HepG2 (cell line): ENCODE measurements around the gene LYPD6B. TPM values are rescaled to one million over a fixed set of nuclear protein-coding genes. Genes with fewer than 3 reads are reported as not detected.

ENCODE experiments used
- ATAC-seq: fragments of 200-7000 bp; cut with Tn5 transposase; 3 replicates; pipeline ENCODE4 v1.9.1; 2020; ENCODE audit warnings: mild to moderate bottlenecking, moderate library complexity
- BruUV-seq: library from RNA; stranded (reverse); fragments of 400-500 nt; replicated peaks from 2 replicates; lab custom pipeline; 2021; lab: Mats Ljungman, UMichigan
- CTCF ChIA-PET: fragments of 300-600 bp; formaldehyde crosslinking; extraction: SDS; loops from one replicate; lab custom pipeline; 2021; ENCODE audit warnings: low total read pairs, inconsistent platforms, low intra/inter-chr PET ratio; lab: Yijun Ruan, JAX
- POLR2A ChIA-PET: fragments of 350-600 bp; sonication (Branson Sonifier 250); formaldehyde crosslinking; loops from one replicate; lab custom pipeline; 2020; ENCODE audit warnings: antibody characterized with exemption, inconsistent platforms; lab: Yijun Ruan, JAX
- DNase-seq: peaks from one replicate; pipeline ENCODE4 v3.0.0-alpha.2; 2015; ENCODE audit warnings: low spot score
- FAIRE-seq: peaks from 3 replicates; lab custom pipeline; 2011; peaks lifted over from hg19 to GRCh38; lab: Jason Lieb, UNC
- H2AFZ ChIP-seq: one replicate; pipeline ENCODE4 v1.6.1; 2011; ENCODE audit warnings: low read length, inconsistent platforms
- H3K27ac ChIP-seq: fragments of 300-600 bp; 3 replicates; pipeline ENCODE4 v1.8.0; 2011; ENCODE audit warnings: mixed run types, mild to moderate bottlenecking, mixed read lengths, low read length, inconsistent platforms; ENCODE audit not compliant: insufficient read depth; ENCODE audit errors: extremely low read length
- H3K27me3 ChIP-seq, 2 experiments: fragments of 200-600 bp in 1 of 2; 2 replicates in 1 of 2; 3 replicates in 1 of 2; pipeline versions ENCODE4 v1.6.0 to v1.8.0; 2011; ENCODE audit warnings: low read length in 2 of 2, mild to moderate bottlenecking in 2 of 2, moderate library complexity in 2 of 2, inconsistent platforms in 1 of 2; ENCODE audit not compliant: insufficient read depth in 2 of 2, control insufficient read depth in 1 of 2
- H3K36me3 ChIP-seq, 2 experiments: fragments of 200-600 bp in 1 of 2; replicated peaks in 1 of 2; 2 replicates in 1 of 2; 3 replicates in 1 of 2; pipeline versions ENCODE4 v1.5.1 to v1.8.0; 2011; ENCODE audit warnings: low read length in 2 of 2, inconsistent platforms in 1 of 2; ENCODE audit not compliant: insufficient read depth in 2 of 2, control insufficient read depth in 1 of 2
- H3K4me1 ChIP-seq: 2 replicates; pipeline ENCODE4 v1.5.1; 2012; ENCODE audit warnings: low read length, inconsistent platforms; ENCODE audit not compliant: insufficient read depth
- H3K4me2 ChIP-seq: 2 replicates; pipeline ENCODE4 v1.6.0; 2011; ENCODE audit warnings: low read depth, low read length, inconsistent platforms
- H3K4me3 ChIP-seq, 3 experiments: fragments of 200-600 bp in 1 of 3; sonication (generic), shearing (Covaris generic) in 1 of 3; replicated peaks in 1 of 3; 2 replicates each; pipeline ENCODE4 v1.5.1; 2011 to 2016; ENCODE audit warnings: low read length in 3 of 3, inconsistent platforms in 2 of 3, low read depth in 2 of 3, mild to moderate bottlenecking in 2 of 3, control low read depth in 1 of 3, mixed read lengths in 1 of 3; ENCODE audit not compliant: insufficient read depth in 1 of 3
- H3K79me2 ChIP-seq: one replicate; pipeline ENCODE4 v1.6.1; 2011; ENCODE audit warnings: low read length, inconsistent platforms; ENCODE audit not compliant: insufficient read depth
- H3K9ac ChIP-seq: 2 replicates; pipeline ENCODE4 v1.6.0; 2011; ENCODE audit warnings: mild to moderate bottlenecking, low read depth, low read length, inconsistent platforms; ENCODE audit not compliant: insufficient read depth
- H3K9me3 ChIP-seq: 2 replicates; pipeline ENCODE4 v1.5.1; 2012; ENCODE audit warnings: mild to moderate bottlenecking, low read length
- H4K20me1 ChIP-seq: 2 replicates; pipeline ENCODE4 v1.6.0; 2011; ENCODE audit warnings: inconsistent platforms, mild to moderate bottlenecking, low read length, moderate library complexity; ENCODE audit not compliant: insufficient read depth
- BRD4 ChIP-seq: sonication (generic); formaldehyde crosslinking; IDR thresholded peaks from 2 replicates; pipeline ENCODE4 v1.4.0; 2020; ENCODE audit warnings: missing genetic modification reagents
- CREB1 ChIP-seq, 2 experiments: fragments of 450-650 bp in 1 of 2; IDR thresholded peaks; 2 replicates each; pipeline ENCODE4 v1.6.1; 2016 to 2017; ENCODE audit warnings: control low read depth in 1 of 2, mild to moderate bottlenecking in 1 of 2, missing compliant biosample characterization in 1 of 2, missing genetic modification characterization in 1 of 2
- HMGA1 ChIP-seq: sonication (generic); formaldehyde crosslinking; conservative IDR thresholded peaks from 2 replicates; pipeline ENCODE4 v1.4.0; 2020; ENCODE audit warnings: missing genetic modification reagents
- JUND ChIP-seq: sonication (generic); formaldehyde crosslinking; IDR thresholded peaks from 2 replicates; pipeline ENCODE4 v1.8.0; 2022; ENCODE audit warnings: mild to moderate bottlenecking, missing genetic modification reagents
- PCBP2 ChIP-seq: fragments of 200-400 bp; formaldehyde crosslinking; optimal IDR thresholded peaks from 2 replicates; pipeline ENCODE3; 2018; ENCODE audit warnings: low read length, low read depth; ENCODE audit not compliant: poor library complexity, severe bottlenecking
- RARA ChIP-seq: IDR thresholded peaks from 2 replicates; pipeline ENCODE4 v1.6.1; 2016; ENCODE audit warnings: missing genetic modification reagents, missing compliant biosample characterization
- TBX3 ChIP-seq: fragments of 450-650 bp; IDR thresholded peaks from 2 replicates; pipeline ENCODE4 v1.6.1; 2017; ENCODE audit warnings: antibody characterized with exemption, mild to moderate bottlenecking, inconsistent platforms, borderline replicate concordance
- ZIK1 ChIP-seq: sonication (generic); formaldehyde crosslinking; IDR thresholded peaks from 2 replicates; pipeline ENCODE4 v1.5.0; 2020; ENCODE audit warnings: mild to moderate bottlenecking, low read depth, missing genetic modification reagents, borderline replicate concordance
- WGBS: methylation state at CpG from one replicate; pipeline ENCODE4 v1.1.6; 2017; ENCODE audit warnings: low lambda C conversion rate; 5-methylcytosine and 5-hydroxymethylcytosine counted together
- in situ Hi-C: cut with HindIII; loops from 2 replicates; pipeline ENCODE4 v1.10.0; 2017; ENCODE audit warnings: low pct_unique_long_range_greater_than_20kb; ENCODE audit not compliant: extremely low pct_ligation_motif_present
- intact Hi-C: fragments of 100-400 bp; cut with micrococcal nuclease; formaldehyde crosslinking; loops from one replicate; pipeline ENCODE4 v1.10.0; 2022; ENCODE audit not compliant: unreplicated experiment
- polyA plus RNA-seq, 8 experiments: library from polyadenylated mRNA; depleted of rRNA in 3 of 8; stranded (reverse) in 7 of 8; unstranded in 1 of 8; fragments of >200 nt; fragmentation: Illumina TruSeq in 4 of 8; extraction: Trizol in 4 of 8; gene quantifications; 2 replicates each; pipeline versions ENCODE4 v1.2.1 to v1.2.3, GENCODE V29; 2011 to 2016; ENCODE audit warnings: low read depth in 4 of 8, missing spikeins in 1 of 8, mixed read lengths in 1 of 8; ENCODE audit not compliant: insufficient read depth in 1 of 8
- total RNA-seq, 5 experiments: library from RNA; depleted of rRNA; stranded (reverse); fragments of >200 nt; fragmentation: Illumina TruSeq; extraction: Trizol; gene quantifications; 2 replicates each; pipeline ENCODE4 v1.2.3, GENCODE V29; 2016; ENCODE audit warnings: low read depth in 1 of 5
- TF ChIP-seq, protein P1 (sequence below): IDR thresholded peaks from 2 replicates; pipeline ENCODE4 v1.6.1; 2016; ENCODE audit warnings: missing biosample characterization, missing genetic modification reagents, low read depth
- TF ChIP-seq, protein P2 (sequence below): sonication (generic); formaldehyde crosslinking; IDR thresholded peaks from 2 replicates; pipeline ENCODE4 v1.5.0; 2020; ENCODE audit warnings: mild to moderate bottlenecking, missing genetic modification reagents, moderate library complexity

The LYPD6B gene
- total and polyA plus RNA-seq, 2 of the 13 experiments (the other 11 are each of a cell fraction or from before 2014, with no cell fraction given) = not detected

DNA sequence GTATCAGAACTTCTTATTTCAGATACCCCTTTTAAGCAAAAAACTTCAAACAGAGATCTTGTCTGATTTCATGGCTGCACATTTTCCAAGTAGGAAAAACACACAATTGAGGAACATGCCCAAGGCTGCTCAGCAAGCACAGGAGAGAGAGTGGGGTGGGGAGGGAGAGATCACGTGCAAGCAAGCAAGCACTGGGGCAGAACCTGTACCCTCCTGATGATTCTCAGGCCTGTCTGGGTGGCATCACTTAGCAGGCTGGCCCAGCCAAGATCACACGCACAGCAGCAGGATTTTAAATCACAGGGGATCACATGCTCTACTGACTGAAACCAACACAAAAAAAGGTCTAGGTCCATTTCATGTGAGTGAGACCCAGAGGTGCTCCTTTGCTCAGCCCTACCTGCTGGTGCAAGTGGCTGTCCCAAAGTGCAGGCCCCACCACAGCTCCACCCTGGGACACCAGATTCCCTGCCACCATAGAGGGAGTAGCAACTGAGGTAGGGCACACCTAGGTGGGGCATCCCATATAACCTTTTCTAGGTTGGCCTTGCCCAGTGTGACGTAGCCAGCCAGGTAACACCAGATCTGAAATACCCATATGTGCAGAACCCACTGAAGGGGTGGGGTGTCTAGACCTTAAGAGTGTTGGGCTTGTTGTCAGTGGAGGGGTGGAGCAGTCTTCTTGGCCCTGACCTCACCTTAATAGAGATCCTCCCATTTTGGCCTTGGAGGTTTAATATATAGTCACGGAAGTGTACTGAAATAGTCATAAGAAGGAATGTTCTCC, 1.8 kb upstream of the LYPD6B start:
- Histone ChIP-seq H3K27ac (no peak overlapping the region), H3K4me2 (no peak overlapping the region), H3K9me3 (no peaks in the 10 kb centered on the region), H3K27me3 (peaks cover 1 to 48% of the 10 kb centered on the region in 2 experiments; a peak in 4 of 5 replicates), H4K20me1 (no peaks in the 10 kb centered on the region), H3K4me3 (no peak overlapping the region)
- no TSS peak for BruUV-seq
- no peak for FAIRE-seq
- TF ChIP-seq RARA (CRISPR knock-in tag) (no peak), PCBP2 (no peak), CREB1 (IDR thresholded peaks at IDR 0.05) (0 out of 2 replicates have a peak, but pooled peaks have one; percentile 8), CREB1 (CRISPR knock-in tag; IDR thresholded peaks at IDR 0.05) (no peak), HMGA1 (no peak)
- TF ChIP-seq, all 625 proteins: peak for 1
- H3K4me1 ChIP-seq = peaks cover 11% of the 10 kb centered on the region; the same call in 1 of the 2 replicates
- ATAC-seq = no peak
- CTCF ChIA-PET = no interaction called here
- H3K79me2 ChIP-seq = no peaks in the 10 kb centered on the region
- DNase-seq = no peak
- POLR2A ChIA-PET = no interaction called here
- no peak overlapping the region for H3K9ac ChIP-seq
- WGBS = 28% methylated on average over 4 of the region's 4 CpGs
- no peaks in the 10 kb centered on the region for H3K36me3 ChIP-seq
- intact Hi-C loops (no loop called here), in situ Hi-C loops (no loop called here)
- H2AFZ ChIP-seq = no peak overlapping the region

DNA sequence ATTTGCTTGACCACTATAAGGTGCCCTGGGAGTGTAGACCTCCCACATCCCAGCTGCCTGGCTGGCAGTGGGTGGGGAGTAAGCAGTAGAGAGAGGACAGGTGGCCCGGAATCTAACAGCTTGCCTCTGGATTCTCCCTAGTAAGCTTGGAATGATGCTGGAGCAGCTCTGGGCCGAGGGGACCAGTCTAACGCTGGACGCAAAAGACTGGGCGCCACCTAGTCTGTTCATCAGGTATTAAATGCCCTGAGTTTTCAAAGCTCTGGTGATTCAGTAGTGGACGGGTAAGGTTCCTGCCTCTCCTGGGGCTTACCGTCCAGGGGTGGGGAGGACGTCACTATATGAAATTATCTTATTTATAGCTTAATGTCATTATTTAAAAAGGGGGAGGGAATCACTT, 648 bp upstream of the LYPD6B start:
- no peak overlapping the region for H3K9ac ChIP-seq
- no peaks in the 10 kb centered on the region for H4K20me1 ChIP-seq
- H3K4me2 ChIP-seq = peak overlapping the region; percentile 66
- WGBS = 19% methylated on average over 6 of the region's 8 CpGs
- in situ Hi-C loops (no loop called here), intact Hi-C loops (no loop called here)
- ChIA-PET CTCF (no interaction called here), POLR2A (no interaction called here)
- H3K27me3 ChIP-seq = peaks cover 1 to 45% of the 10 kb centered on the region in 2 experiments; a peak in 4 of 5 replicates
- FAIRE-seq (no peak), ATAC-seq (peak; percentile 85), DNase-seq (no peak)
- H2AFZ ChIP-seq = no peak overlapping the region
- TF ChIP-seq, protein P1, sequence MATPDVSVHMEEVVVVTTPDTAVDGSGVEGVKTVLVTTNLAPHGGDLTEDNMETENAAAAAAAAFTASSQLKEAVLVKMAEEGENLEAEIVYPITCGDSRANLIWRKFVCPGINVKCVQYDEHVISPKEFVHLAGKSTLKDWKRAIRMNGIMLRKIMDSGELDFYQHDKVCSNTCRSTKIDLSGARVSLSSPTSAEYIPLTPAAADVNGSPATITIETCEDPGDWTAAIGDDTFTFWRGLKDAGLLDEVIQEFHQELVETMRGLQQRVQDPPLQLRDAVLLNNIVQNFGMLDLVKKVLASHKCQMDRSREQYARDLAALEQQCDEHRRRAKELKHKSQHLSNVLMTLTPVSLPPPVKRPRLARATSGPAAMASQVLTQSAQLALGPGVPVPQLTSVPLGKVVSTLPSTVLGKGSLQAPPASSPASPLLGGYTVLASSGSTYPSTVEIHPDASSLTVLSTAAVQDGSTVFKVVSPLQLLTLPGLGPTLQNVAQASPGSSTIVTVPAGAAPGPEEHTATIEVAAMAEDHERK (CRISPR knock-in tag) = no peak
- TF ChIP-seq JUND (CRISPR knock-in tag) (no peak), TBX3 (no peak), ZIK1 (CRISPR knock-in tag) (no peak), BRD4 (CRISPR knock-in tag) (no peak)
- TF ChIP-seq, protein P2, sequence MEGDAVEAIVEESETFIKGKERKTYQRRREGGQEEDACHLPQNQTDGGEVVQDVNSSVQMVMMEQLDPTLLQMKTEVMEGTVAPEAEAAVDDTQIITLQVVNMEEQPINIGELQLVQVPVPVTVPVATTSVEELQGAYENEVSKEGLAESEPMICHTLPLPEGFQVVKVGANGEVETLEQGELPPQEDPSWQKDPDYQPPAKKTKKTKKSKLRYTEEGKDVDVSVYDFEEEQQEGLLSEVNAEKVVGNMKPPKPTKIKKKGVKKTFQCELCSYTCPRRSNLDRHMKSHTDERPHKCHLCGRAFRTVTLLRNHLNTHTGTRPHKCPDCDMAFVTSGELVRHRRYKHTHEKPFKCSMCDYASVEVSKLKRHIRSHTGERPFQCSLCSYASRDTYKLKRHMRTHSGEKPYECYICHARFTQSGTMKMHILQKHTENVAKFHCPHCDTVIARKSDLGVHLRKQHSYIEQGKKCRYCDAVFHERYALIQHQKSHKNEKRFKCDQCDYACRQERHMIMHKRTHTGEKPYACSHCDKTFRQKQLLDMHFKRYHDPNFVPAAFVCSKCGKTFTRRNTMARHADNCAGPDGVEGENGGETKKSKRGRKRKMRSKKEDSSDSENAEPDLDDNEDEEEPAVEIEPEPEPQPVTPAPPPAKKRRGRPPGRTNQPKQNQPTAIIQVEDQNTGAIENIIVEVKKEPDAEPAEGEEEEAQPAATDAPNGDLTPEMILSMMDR (CRISPR knock-in tag) = peak; percentile 51
- no peaks in the 10 kb centered on the region for H3K36me3 ChIP-seq
- no TSS peak for BruUV-seq
- peaks cover 11% of the 10 kb centered on the region; the same call in 1 of the 2 replicates for H3K4me1 ChIP-seq
- no peak overlapping the region for H3K27ac ChIP-seq
- no peak overlapping the region for H3K4me3 ChIP-seq
- H3K79me2 ChIP-seq = no peaks in the 10 kb centered on the region
- no peaks in the 10 kb centered on the region for H3K9me3 ChIP-seq
